ENCODE results near the gene NT5C2. TPM values are rescaled to one million over a fixed set of nuclear protein-coding genes. Genes with fewer than 3 reads are reported as not detected.
"Not testable (repeated sequence)": the region's sequence is repeated elsewhere in the genome, so short reads cannot be mapped to it uniquely, and the experiment has no call there.

The NT5C2 gene
- polyA plus RNA-seq, 3 donors: 68.6 to 116 (median 81.8) TPM

- TF ChIP-seq CTCF (IDR thresholded peaks at IDR 0.05): no peak
- H2AFZ ChIP-seq (ENCODE audit: insufficient read depth, low read depth, low read length, poor library complexity, severe bottlenecking): no peak overlapping the region
- no peak overlapping the region for H3K4me3 ChIP-seq (replicated peaks in 1 of 3; ENCODE audit: low read depth in 2 of 3, low read length in 3 of 3)
- intact Hi-C loops (cut with micrococcal nuclease): loop anchor here in 1 of 2 donors (2.0 kb wide), 1 partner anchor 151 kb away; no protein-coding TSS in a partner anchor
- H3K9ac ChIP-seq (ENCODE audit: insufficient read depth, low read length, poor library complexity, severe bottlenecking): no peak overlapping the region
- no peaks in the 10 kb centered on the region for H3K79me2 ChIP-seq (ENCODE audit: insufficient read depth, low read length)
- H3K36me3 ChIP-seq (replicated peaks in 1 of 2; ENCODE audit: control insufficient read depth in 1 of 2, insufficient read depth in 2 of 2, low read length in 2 of 2): no peaks in the 10 kb centered on the region
- H3K27me3 ChIP-seq (ENCODE audit: control insufficient read depth in 2 of 2, insufficient read depth in 2 of 2, low read length in 2 of 2): no peaks in the 10 kb centered on the region
- no peaks in the 10 kb centered on the region for H3K9me3 ChIP-seq (replicated peaks in 1 of 2; ENCODE audit: control insufficient read depth in 1 of 2, insufficient read depth in 1 of 2, low read length in 2 of 2)
- peaks cover 0 to 3% (median 0%) of the 10 kb centered on the region in 7 donors for H3K9me3 Mint-ChIP-seq
- no peak overlapping the region for H3K27ac ChIP-seq (ENCODE audit: low read depth in 1 of 2, low read length in 2 of 2)
- peaks cover 20% of the 10 kb centered on the region in 2 donors for H3K4me1 ChIP-seq (ENCODE audit: control insufficient read depth in 1 of 2, insufficient read depth in 2 of 2, low read length in 2 of 2)
- H4K20me1 ChIP-seq (ENCODE audit: insufficient read depth, low read length): no peaks in the 10 kb centered on the region
- H3K36me3 Mint-ChIP-seq: peaks cover 0 to 4% of the 10 kb centered on the region in 2 donors
- no peak overlapping the region for H3K4me2 ChIP-seq (replicated peaks; ENCODE audit: extremely low read depth, low read length, poor library complexity, severe bottlenecking)
- no peak for DNase-seq
- peaks cover 0 to 4% (median 0%) of the 10 kb centered on the region in 3 donors for H3K27me3 Mint-ChIP-seq (ENCODE audit: low read depth in 3 of 3)
- peaks cover 22% of the 10 kb centered on the region for H3K4me1 Mint-ChIP-seq
- 91% methylated on average over 3 of the region's 6 CpGs for WGBS (ENCODE audit: insufficient coverage)
- H3K27ac Mint-ChIP-seq: no peak overlapping the region
- H3K4me3 Mint-ChIP-seq: no peak overlapping the region
Measured at GRCh38 chr10:103067956-103068355, 125.1 kb downstream of the NT5C2 start.

DNA sequence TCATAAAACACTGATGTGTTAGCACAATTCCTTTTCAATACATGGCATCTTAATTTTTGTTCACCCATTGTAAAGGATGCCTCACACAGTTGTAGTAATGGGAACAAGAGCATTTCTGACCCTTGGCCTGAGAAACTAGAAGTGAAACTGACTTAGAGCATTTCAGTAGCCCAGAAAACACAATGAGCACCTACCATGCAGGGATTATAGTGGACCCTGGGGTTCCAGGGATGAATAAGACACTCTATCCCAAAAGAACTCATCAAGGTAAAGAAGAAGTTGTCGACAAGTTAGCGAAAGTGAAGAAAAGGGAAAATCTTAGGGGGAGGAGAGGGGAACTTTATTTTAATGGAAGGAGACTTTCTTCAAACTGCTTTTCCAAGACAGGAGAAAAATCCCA is 125.6 kb downstream of the NT5C2 start:
- Histone ChIP-seq H3K9me3 (replicated peaks in 1 of 2; ENCODE audit: control insufficient read depth in 1 of 2, insufficient read depth in 1 of 2, low read length in 2 of 2) (no peaks in the 10 kb centered on the region), H4K20me1 (ENCODE audit: insufficient read depth, low read length) (no peaks in the 10 kb centered on the region), H3K4me2 (replicated peaks; ENCODE audit: extremely low read depth, low read length, poor library complexity, severe bottlenecking) (no peak overlapping the region), H2AFZ (ENCODE audit: insufficient read depth, low read depth, low read length, poor library complexity, severe bottlenecking) (no peak overlapping the region), H3K79me2 (ENCODE audit: insufficient read depth, low read length) (no peaks in the 10 kb centered on the region), H3K4me1 (ENCODE audit: control insufficient read depth in 1 of 2, insufficient read depth in 2 of 2, low read length in 2 of 2) (peaks cover 20% of the 10 kb centered on the region in 2 donors), H3K4me3 (replicated peaks in 1 of 3; ENCODE audit: low read depth in 2 of 3, low read length in 3 of 3) (no peak overlapping the region), H3K36me3 (replicated peaks in 1 of 2; ENCODE audit: control insufficient read depth in 1 of 2, insufficient read depth in 2 of 2, low read length in 2 of 2) (no peaks in the 10 kb centered on the region), H3K9ac (ENCODE audit: insufficient read depth, low read length, poor library complexity, severe bottlenecking) (no peak overlapping the region), H3K27ac (ENCODE audit: low read depth in 1 of 2, low read length in 2 of 2) (no peak overlapping the region), H3K27me3 (ENCODE audit: control insufficient read depth in 2 of 2, insufficient read depth in 2 of 2, low read length in 2 of 2) (no peaks in the 10 kb centered on the region)
- DNase-seq: no peak
- H3K9me3 Mint-ChIP-seq: peaks cover 0 to 3% (median 0%) of the 10 kb centered on the region in 7 donors
- no peak overlapping the region for H3K27ac Mint-ChIP-seq
- intact Hi-C loops (cut with micrococcal nuclease): loop anchor here in 1 of 2 donors (2.0 kb wide), 1 partner anchor 151 kb away; no protein-coding TSS in a partner anchor
- H3K36me3 Mint-ChIP-seq: peaks cover 0 to 4% of the 10 kb centered on the region in 2 donors
- peaks cover 0 to 3% (median 0%) of the 10 kb centered on the region in 3 donors for H3K27me3 Mint-ChIP-seq (ENCODE audit: low read depth in 3 of 3)
- TF ChIP-seq CTCF (IDR thresholded peaks at IDR 0.05): no peak
- peaks cover 22% of the 10 kb centered on the region for H3K4me1 Mint-ChIP-seq
- no peak overlapping the region for H3K4me3 Mint-ChIP-seq
- no CpG with 5 or more reads among the region's 2 CpGs for WGBS (ENCODE audit: insufficient coverage)

DNA sequence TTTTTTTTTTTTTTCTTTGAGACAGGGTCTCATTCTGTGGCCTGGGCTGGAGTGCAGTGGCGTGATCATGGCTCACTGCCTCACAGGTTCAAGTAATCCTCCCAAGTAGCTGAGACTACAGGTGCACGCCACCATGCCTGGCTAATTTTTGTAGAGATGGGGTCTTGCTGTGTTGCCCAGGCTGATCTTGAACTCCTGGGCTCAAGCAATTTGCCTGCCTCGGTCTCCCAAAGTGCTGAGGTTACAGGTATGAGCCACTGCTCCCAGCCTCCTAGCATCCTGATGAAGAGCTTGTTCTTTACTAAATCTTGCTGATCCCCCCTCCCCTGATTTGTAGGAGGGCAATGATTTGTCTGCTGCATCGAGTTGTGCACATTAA is 126.0 kb downstream of the NT5C2 start:
- not testable (repeated sequence) for H3K27ac Mint-ChIP-seq; H3K4me2 ChIP-seq (replicated peaks; ENCODE audit: extremely low read depth, low read length, poor library complexity, severe bottlenecking); H3K36me3 Mint-ChIP-seq; H3K9ac ChIP-seq (ENCODE audit: insufficient read depth, low read length, poor library complexity, severe bottlenecking); H4K20me1 ChIP-seq (ENCODE audit: insufficient read depth, low read length); H3K27me3 ChIP-seq (ENCODE audit: control insufficient read depth in 2 of 2, insufficient read depth in 2 of 2, low read length in 2 of 2); H3K4me3 ChIP-seq (replicated peaks in 1 of 3; ENCODE audit: low read depth in 2 of 3, low read length in 3 of 3); H3K27me3 Mint-ChIP-seq (ENCODE audit: low read depth in 3 of 3); H3K79me2 ChIP-seq (ENCODE audit: insufficient read depth, low read length); H3K36me3 ChIP-seq (replicated peaks in 1 of 2; ENCODE audit: control insufficient read depth in 1 of 2, insufficient read depth in 2 of 2, low read length in 2 of 2); H3K9me3 ChIP-seq (replicated peaks in 1 of 2; ENCODE audit: control insufficient read depth in 1 of 2, insufficient read depth in 1 of 2, low read length in 2 of 2); H3K9me3 Mint-ChIP-seq; H2AFZ ChIP-seq (ENCODE audit: insufficient read depth, low read depth, low read length, poor library complexity, severe bottlenecking); H3K27ac ChIP-seq (ENCODE audit: low read depth in 1 of 2, low read length in 2 of 2); H3K4me3 Mint-ChIP-seq; DNase-seq
- peaks cover 22% of the 10 kb centered on the region for H3K4me1 Mint-ChIP-seq
- WGBS (ENCODE audit: insufficient coverage): 96% methylated on average over 3 of the region's 4 CpGs
- intact Hi-C loops (cut with micrococcal nuclease): loop anchor here in 1 of 2 donors (2.0 kb wide), 1 partner anchor 150 kb away; no protein-coding TSS in a partner anchor
- H3K4me1 ChIP-seq (ENCODE audit: control insufficient read depth in 1 of 2, insufficient read depth in 2 of 2, low read length in 2 of 2): peaks cover 20% of the 10 kb centered on the region in 2 donors

Data from CD14-positive monocyte (primary cell).